Mucosa of rectum (tissue), 2 donors: ENCODE measurements around the gene E2F2.

Experiments used
- H3K27ac ChIP-seq, 2 donors: one replicate each; pipeline ENCODE4 v1.7.0; 2013; ENCODE audit warnings: inconsistent platforms in 2 of 2, low read depth in 2 of 2, low read length in 2 of 2
- H3K27me3 ChIP-seq, 2 donors: one replicate each; pipeline ENCODE4 v1.7.0; 2013; ENCODE audit warnings: low read length in 2 of 2; ENCODE audit not compliant: control insufficient read depth in 2 of 2, insufficient read depth in 2 of 2
- H3K36me3 ChIP-seq, 2 donors: one replicate each; pipeline ENCODE4 v1.7.0; 2013; ENCODE audit warnings: low read length in 2 of 2; ENCODE audit not compliant: control insufficient read depth in 2 of 2, insufficient read depth in 2 of 2
- H3K4me1 ChIP-seq, 2 donors: one replicate each; pipeline ENCODE4 v1.7.0; 2013; ENCODE audit warnings: low read length in 2 of 2, mild to moderate bottlenecking in 1 of 2; ENCODE audit not compliant: control insufficient read depth in 2 of 2, insufficient read depth in 2 of 2
- H3K4me3 ChIP-seq, 2 donors: one replicate each; pipeline ENCODE4 v1.7.0; 2013; ENCODE audit warnings: low read length in 2 of 2
- H3K9ac ChIP-seq, 2 donors: one replicate each; pipeline ENCODE4 v1.7.0; 2013; ENCODE audit warnings: low read length in 2 of 2, low read depth in 1 of 2, mild to moderate bottlenecking in 1 of 2
- H3K9me3 ChIP-seq, 2 donors: one replicate each; pipeline ENCODE4 v1.7.0; 2013; ENCODE audit warnings: low read length in 2 of 2; ENCODE audit not compliant: control insufficient read depth in 2 of 2
- donor health status: healthy.
- donor health status: Normal muscosa, but diverticular disease.

The E2F2 gene

DNA sequence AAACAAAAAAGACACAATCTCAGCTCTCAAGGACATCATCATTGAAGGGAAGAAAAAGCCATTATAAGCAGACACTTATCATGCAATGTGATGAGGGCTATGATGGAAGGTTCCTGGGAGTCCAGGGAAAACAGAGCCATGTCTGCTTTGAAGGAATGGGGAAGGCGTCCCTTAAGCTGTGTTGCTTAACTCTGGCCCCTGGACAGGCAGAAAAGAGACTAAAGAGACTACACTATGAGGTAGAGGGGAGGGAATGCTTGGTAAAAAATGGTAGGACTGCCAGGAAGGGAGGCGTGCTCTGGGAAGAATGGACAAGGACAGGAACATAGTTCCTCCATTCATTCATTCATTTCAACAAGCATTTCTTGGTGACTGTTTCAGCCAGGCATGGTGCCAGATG, 68.3 kb downstream of the E2F2 start:
- Histone ChIP-seq H3K4me1 (no peaks in the 10 kb centered on the region), H3K36me3 (no peaks in the 10 kb centered on the region), H3K4me3 (no peak overlapping the region), H3K27ac (no peak overlapping the region), H3K9ac (no peak overlapping the region), H3K9me3 (no peaks in the 10 kb centered on the region), H3K27me3 (no peaks in the 10 kb centered on the region)

DNA sequence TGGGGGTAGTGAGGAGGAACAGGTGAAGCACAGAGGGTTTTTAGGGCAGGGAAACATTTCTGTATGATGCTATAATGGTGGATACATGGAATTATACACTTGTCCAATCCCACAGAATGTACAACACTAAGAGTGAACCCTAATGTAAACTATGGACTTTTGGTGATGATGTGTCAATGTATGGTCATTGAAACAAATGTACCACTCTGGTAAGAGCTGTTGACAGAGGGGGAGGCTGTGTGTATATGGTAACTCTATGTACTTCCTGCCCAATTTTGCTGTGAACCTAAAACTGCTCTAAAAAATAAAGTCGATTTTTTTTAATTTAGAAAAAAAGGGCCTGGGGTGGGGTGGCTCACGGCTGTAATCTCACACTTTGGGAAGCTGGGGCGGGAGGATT, 70.0 kb downstream of the E2F2 start:
- no peak overlapping the region for H3K9ac ChIP-seq
- no peaks in the 10 kb centered on the region for H3K9me3 ChIP-seq
- H3K36me3 ChIP-seq: no peaks in the 10 kb centered on the region
- H3K27me3 ChIP-seq: no peaks in the 10 kb centered on the region
- no peaks in the 10 kb centered on the region for H3K4me1 ChIP-seq
- no peak overlapping the region for H3K27ac ChIP-seq
- no peak overlapping the region for H3K4me3 ChIP-seq

DNA sequence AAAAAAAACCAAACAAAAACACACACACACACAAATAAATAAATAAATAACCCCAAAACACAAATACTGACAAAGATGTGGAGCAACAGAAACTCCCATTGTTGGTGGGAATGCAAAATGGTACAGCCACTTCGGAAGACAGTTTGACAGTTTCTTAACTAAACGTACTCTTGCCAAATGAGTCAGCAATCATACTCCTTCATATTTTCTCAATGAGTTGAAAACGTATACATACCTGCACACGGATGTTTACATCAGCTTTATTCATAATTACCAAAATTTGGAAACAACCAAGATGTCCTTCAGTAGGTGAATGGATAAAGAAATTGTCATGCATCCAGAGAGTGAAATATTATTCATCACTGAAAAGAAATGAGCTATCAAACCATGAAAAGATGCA, 70.5 kb downstream of the E2F2 start:
- H3K9me3 ChIP-seq: no peaks in the 10 kb centered on the region
- no peak overlapping the region for H3K27ac ChIP-seq
- peaks cover 0 to 3% of the 10 kb centered on the region in 2 donors for H3K36me3 ChIP-seq
- no peak overlapping the region for H3K9ac ChIP-seq
- no peaks in the 10 kb centered on the region for H3K27me3 ChIP-seq
- H3K4me3 ChIP-seq: no peak overlapping the region
- H3K4me1 ChIP-seq: no peaks in the 10 kb centered on the region

DNA sequence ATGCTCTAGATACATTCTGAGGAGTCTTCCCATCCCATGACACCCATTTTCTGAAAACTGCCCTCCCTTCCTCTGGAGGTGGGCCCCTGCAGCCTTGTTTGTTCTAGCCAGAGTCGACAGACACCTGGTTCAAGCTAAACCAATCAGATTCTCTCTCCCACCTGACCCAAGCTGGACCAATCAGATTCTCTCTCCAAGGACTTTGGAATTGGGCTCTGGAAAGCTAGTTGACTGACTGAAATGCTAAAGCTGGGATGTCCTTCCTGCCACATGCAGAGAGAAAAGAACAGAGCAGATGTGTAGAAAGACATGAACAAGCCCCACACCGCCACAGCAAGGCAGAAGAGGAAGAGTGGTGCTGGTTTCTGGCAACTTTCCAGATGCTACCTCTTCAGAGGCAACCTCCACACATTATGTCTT, 71.7 kb downstream of the E2F2 start:
- no peaks in the 10 kb centered on the region for H3K27me3 ChIP-seq
- no peak overlapping the region for H3K27ac ChIP-seq

More for the DNA sequence above, 71.7 kb downstream of the E2F2 start:
- no peak overlapping the region for H3K9ac ChIP-seq
- H3K9me3 ChIP-seq: no peaks in the 10 kb centered on the region
- no peaks in the 10 kb centered on the region for H3K4me1 ChIP-seq
- peaks cover 0 to 12% of the 10 kb centered on the region in 2 donors for H3K36me3 ChIP-seq
- H3K4me3 ChIP-seq: no peak overlapping the region
